Measurements from ENCODE around the gene HS6ST2.

The HS6ST2 gene

GRCh38 chrX:132614297-132614696, 344.1 kb downstream of the HS6ST2 start:
- DNase-seq: peak; percentile 13
- Histone ChIP-seq H2BK120ac (ENCODE audit: low read depth, low read length) (no peak overlapping the region), H3K23ac (ENCODE audit: low read length) (no peak overlapping the region), H2BK15ac (replicated peaks; ENCODE audit: low read depth) (no peak overlapping the region), H4K5ac (ENCODE audit: low read length) (no peak overlapping the region), H3K4me3 (ENCODE audit: low read length) (no peak overlapping the region), H3K56ac (ENCODE audit: low read length) (no peak overlapping the region), H3K27ac (ENCODE audit: low read depth, low read length) (no peak overlapping the region), H3K18ac (ENCODE audit: low read length) (no peak overlapping the region), H3K4ac (ENCODE audit: low read depth, low read length) (no peak overlapping the region), H3K4me1 (ENCODE audit: control insufficient read depth, low read depth, low read length) (no peaks in the 10 kb centered on the region), H3K9ac (ENCODE audit: low read length) (no peak overlapping the region), H3K4me2 (ENCODE audit: low read length) (no peak overlapping the region), H2AK5ac (ENCODE audit: low read length) (no peak overlapping the region), H3K36me3 (ENCODE audit: control insufficient read depth, insufficient read depth, low read length) (no peaks in the 10 kb centered on the region), H3K79me1 (ENCODE audit: low read length) (no peaks in the 10 kb centered on the region), H4K8ac (ENCODE audit: low read depth, low read length) (no peak overlapping the region), H3K27me3 (ENCODE audit: insufficient read depth, low read length, poor library complexity) (no peaks in the 10 kb centered on the region), H3K79me2 (ENCODE audit: control insufficient read depth, insufficient read depth, low read length) (no peaks in the 10 kb centered on the region), H2BK5ac (ENCODE audit: low read length) (no peak overlapping the region)
- no CpG with 5 or more reads among the region's 6 CpGs for whole genome bisulfite sequencing (ENCODE audit: extremely low coverage, insufficient coverage, low lambda C conversion rate)

- H3K23ac ChIP-seq (ENCODE audit: low read length): no peak overlapping the region
- no peaks in the 10 kb centered on the region for H3K79me2 ChIP-seq (ENCODE audit: control insufficient read depth, insufficient read depth, low read length)
- H2BK5ac ChIP-seq (ENCODE audit: low read length): no peak overlapping the region
- H3K4ac ChIP-seq (ENCODE audit: low read depth, low read length): no peak overlapping the region
- no peak for DNase-seq
- H4K8ac ChIP-seq (ENCODE audit: low read depth, low read length): no peak overlapping the region
- H3K18ac ChIP-seq (ENCODE audit: low read length): no peak overlapping the region
- H3K4me2 ChIP-seq (ENCODE audit: low read length): no peak overlapping the region
- H3K27me3 ChIP-seq (ENCODE audit: insufficient read depth, low read length, poor library complexity): no peaks in the 10 kb centered on the region
- H4K5ac ChIP-seq (ENCODE audit: low read length): no peak overlapping the region
- H3K56ac ChIP-seq (ENCODE audit: low read length): no peak overlapping the region
- no peak overlapping the region for H3K4me3 ChIP-seq (ENCODE audit: low read length)
- no peaks in the 10 kb centered on the region for H3K4me1 ChIP-seq (ENCODE audit: control insufficient read depth, low read depth, low read length)
- no CpG with 5 or more reads among the region's 5 CpGs for WGBS (ENCODE audit: extremely low coverage, insufficient coverage, low lambda C conversion rate)
- no peaks in the 10 kb centered on the region for H3K36me3 ChIP-seq (ENCODE audit: control insufficient read depth, insufficient read depth, low read length)
- no peak overlapping the region for H2AK5ac ChIP-seq (ENCODE audit: low read length)
- no peak overlapping the region for H3K9ac ChIP-seq (ENCODE audit: low read length)
- H2BK15ac ChIP-seq (replicated peaks; ENCODE audit: low read depth): no peak overlapping the region
- no peak overlapping the region for H3K27ac ChIP-seq (ENCODE audit: low read depth, low read length)
- no peaks in the 10 kb centered on the region for H3K79me1 ChIP-seq (ENCODE audit: low read length)
- no peak overlapping the region for H2BK120ac ChIP-seq (ENCODE audit: low read depth, low read length)
These were observed 344.6 kb downstream of the HS6ST2 start for GRCh38 chrX:132613801-132614200.

GRCh38 chrX:132612821-132613564, 345.4 kb downstream of the HS6ST2 start:
- H2BK120ac ChIP-seq (ENCODE audit: low read depth, low read length): no peak overlapping the region
- no peaks in the 10 kb centered on the region for H3K79me2 ChIP-seq (ENCODE audit: control insufficient read depth, insufficient read depth, low read length)
- WGBS (ENCODE audit: extremely low coverage, insufficient coverage, low lambda C conversion rate): no CpG with 5 or more reads among the region's 10 CpGs
- no peak overlapping the region for H4K5ac ChIP-seq (ENCODE audit: low read length)
- no peaks in the 10 kb centered on the region for H3K27me3 ChIP-seq (ENCODE audit: insufficient read depth, low read length, poor library complexity)
- no peak overlapping the region for H2BK5ac ChIP-seq (ENCODE audit: low read length)
- no peaks in the 10 kb centered on the region for H3K4me1 ChIP-seq (ENCODE audit: control insufficient read depth, low read depth, low read length)
- H3K4ac ChIP-seq (ENCODE audit: low read depth, low read length): no peak overlapping the region
- H3K4me2 ChIP-seq (ENCODE audit: low read length): no peak overlapping the region
- no peak overlapping the region for H2AK5ac ChIP-seq (ENCODE audit: low read length)
- H3K23ac ChIP-seq (ENCODE audit: low read length): no peak overlapping the region
- H3K27ac ChIP-seq (ENCODE audit: low read depth, low read length): no peak overlapping the region
- peak; percentile 33 for DNase-seq
- H3K36me3 ChIP-seq (ENCODE audit: control insufficient read depth, insufficient read depth, low read length): no peaks in the 10 kb centered on the region
- H2BK15ac ChIP-seq (replicated peaks; ENCODE audit: low read depth): no peak overlapping the region
- no peak overlapping the region for H3K18ac ChIP-seq (ENCODE audit: low read length)
- no peak overlapping the region for H3K4me3 ChIP-seq (ENCODE audit: low read length)
- no peaks in the 10 kb centered on the region for H3K79me1 ChIP-seq (ENCODE audit: low read length)
- H3K56ac ChIP-seq (ENCODE audit: low read length): no peak overlapping the region
- no peak overlapping the region for H3K9ac ChIP-seq (ENCODE audit: low read length)
- no peak overlapping the region for H4K8ac ChIP-seq (ENCODE audit: low read depth, low read length)

- no peaks in the 10 kb centered on the region for H3K4me1 ChIP-seq (ENCODE audit: control insufficient read depth, low read depth, low read length)
- no CpG with 5 or more reads among the region's 4 CpGs for WGBS (ENCODE audit: extremely low coverage, insufficient coverage, low lambda C conversion rate)
- no peak overlapping the region for H2BK5ac ChIP-seq (ENCODE audit: low read length)
- H3K56ac ChIP-seq (ENCODE audit: low read length): no peak overlapping the region
- no peak for DNase-seq
- H3K27ac ChIP-seq (ENCODE audit: low read depth, low read length): no peak overlapping the region
- no peaks in the 10 kb centered on the region for H3K27me3 ChIP-seq (ENCODE audit: insufficient read depth, low read length, poor library complexity)
- H3K79me1 ChIP-seq (ENCODE audit: low read length): no peaks in the 10 kb centered on the region
- no peaks in the 10 kb centered on the region for H3K79me2 ChIP-seq (ENCODE audit: control insufficient read depth, insufficient read depth, low read length)
- no peak overlapping the region for H4K5ac ChIP-seq (ENCODE audit: low read length)
- H3K23ac ChIP-seq (ENCODE audit: low read length): no peak overlapping the region
- no peak overlapping the region for H2BK120ac ChIP-seq (ENCODE audit: low read depth, low read length)
- H4K8ac ChIP-seq (ENCODE audit: low read depth, low read length): no peak overlapping the region
- H3K4ac ChIP-seq (ENCODE audit: low read depth, low read length): no peak overlapping the region
- no peaks in the 10 kb centered on the region for H3K36me3 ChIP-seq (ENCODE audit: control insufficient read depth, insufficient read depth, low read length)
- H3K18ac ChIP-seq (ENCODE audit: low read length): no peak overlapping the region
- no peak overlapping the region for H3K4me2 ChIP-seq (ENCODE audit: low read length)
- no peak overlapping the region for H2BK15ac ChIP-seq (replicated peaks; ENCODE audit: low read depth)
- H2AK5ac ChIP-seq (ENCODE audit: low read length): no peak overlapping the region
- H3K9ac ChIP-seq (ENCODE audit: low read length): no peak overlapping the region
- H3K4me3 ChIP-seq (ENCODE audit: low read length): no peak overlapping the region
These were observed 347.9 kb downstream of the HS6ST2 start for GRCh38 chrX:132610536-132610935.

GRCh38 chrX:132609362-132609848, 349.0 kb downstream of the HS6ST2 start:
- H3K4ac ChIP-seq (ENCODE audit: low read depth, low read length): no peak overlapping the region
- no peak overlapping the region for H3K4me2 ChIP-seq (ENCODE audit: low read length)
- no peak overlapping the region for H3K56ac ChIP-seq (ENCODE audit: low read length)
- H2BK15ac ChIP-seq (replicated peaks; ENCODE audit: low read depth): no peak overlapping the region
- no peaks in the 10 kb centered on the region for H3K79me2 ChIP-seq (ENCODE audit: control insufficient read depth, insufficient read depth, low read length)
- no peak overlapping the region for H3K4me3 ChIP-seq (ENCODE audit: low read length)
- H2BK120ac ChIP-seq (ENCODE audit: low read depth, low read length): no peak overlapping the region
- H4K8ac ChIP-seq (ENCODE audit: low read depth, low read length): no peak overlapping the region
- H3K27ac ChIP-seq (ENCODE audit: low read depth, low read length): no peak overlapping the region
- H3K18ac ChIP-seq (ENCODE audit: low read length): no peak overlapping the region
- no peak overlapping the region for H3K9ac ChIP-seq (ENCODE audit: low read length)
- H3K36me3 ChIP-seq (ENCODE audit: control insufficient read depth, insufficient read depth, low read length): no peaks in the 10 kb centered on the region
- H3K27me3 ChIP-seq (ENCODE audit: insufficient read depth, low read length, poor library complexity): no peaks in the 10 kb centered on the region
- H3K4me1 ChIP-seq (ENCODE audit: control insufficient read depth, low read depth, low read length): no peaks in the 10 kb centered on the region
- DNase-seq: no peak
- no peak overlapping the region for H4K5ac ChIP-seq (ENCODE audit: low read length)
- no peak overlapping the region for H3K23ac ChIP-seq (ENCODE audit: low read length)
- no CpG with 5 or more reads among the region's 1 CpG for WGBS (ENCODE audit: extremely low coverage, insufficient coverage, low lambda C conversion rate)
- no peaks in the 10 kb centered on the region for H3K79me1 ChIP-seq (ENCODE audit: low read length)
- no peak overlapping the region for H2BK5ac ChIP-seq (ENCODE audit: low read length)
- H2AK5ac ChIP-seq (ENCODE audit: low read length): no peak overlapping the region
